ENCODE measurements around the gene CAV2. TPM values are rescaled to one million over a fixed set of nuclear protein-coding genes. Genes with fewer than 3 reads are reported as not detected.

CAV2 gene
- polyA plus RNA-seq, 1 of the 3 experiments (the other 2 are of a cell fraction): 182 TPM

- Histone ChIP-seq H3K4me1 (ENCODE audit: control insufficient read depth in 1 of 2, insufficient read depth in 2 of 2, low read depth in 1 of 2, low read length in 1 of 2) (peaks cover 0 to 25% of the 10 kb centered on the region in 2 experiments; a peak in 2 of 4 replicates), H2AFZ (ENCODE audit: low read depth) (no peak overlapping the region), H3K27ac (ENCODE audit: low read depth in 2 of 2, low read length in 1 of 2) (no peak overlapping the region), H4K20me1 (ENCODE audit: insufficient read depth) (no peaks in the 10 kb centered on the region), H3K4me2 (no peak overlapping the region), H3K9me2 (no peaks in the 10 kb centered on the region), H3F3A (replicated peaks; ENCODE audit: insufficient read depth) (peaks cover 14% of the 10 kb centered on the region), H3K79me2 (ENCODE audit: insufficient read depth) (no peaks in the 10 kb centered on the region), H3K9me3 (no peaks in the 10 kb centered on the region), H3K36me3 (replicated peaks in 1 of 2; ENCODE audit: control insufficient read depth in 1 of 2, insufficient read depth in 2 of 2, low read length in 1 of 2) (no peaks in the 10 kb centered on the region), H3K9ac (no peak overlapping the region), H3K27me3 (ENCODE audit: insufficient read depth) (no peaks in the 10 kb centered on the region), H3K4me3 (ENCODE audit: low read depth in 2 of 2, low read length in 1 of 2) (no peak overlapping the region)
- CTCF ChIA-PET: interaction anchor here (1.1 kb wide), 1 partner anchor 11 kb away, joined by 3 read pairs; no protein-coding TSS in a partner anchor
- 28% methylated on average over 2 of the region's 2 CpGs for WGBS (ENCODE audit: low lambda C conversion rate)
- no peak for DNase-seq
- no peak for TF ChIP-seq GABPA (IDR thresholded peaks at IDR 0.05; ENCODE audit: low read depth)
- TF ChIP-seq USF2 (IDR thresholded peaks at IDR 0.05; ENCODE audit: borderline replicate concordance, low read depth, low read length): no peak
- no peak for TF ChIP-seq SMC3 (IDR thresholded peaks at IDR 0.05; ENCODE audit: low read depth, low read length)
- TF ChIP-seq USF1 (IDR thresholded peaks at IDR 0.05; ENCODE audit: borderline replicate concordance, low read depth): no peak
- no peak for TF ChIP-seq TEAD4 (IDR thresholded peaks at IDR 0.05; ENCODE audit: borderline replicate concordance, insufficient read depth)
- no peak for TF ChIP-seq REST (IDR thresholded peaks at IDR 0.05; ENCODE audit: low read depth, low read length)
- TF ChIP-seq RXRA (IDR thresholded peaks at IDR 0.05; ENCODE audit: borderline replicate concordance, low read depth): no peak
- no peak for TF ChIP-seq NRF1 (IDR thresholded peaks at IDR 0.05; ENCODE audit: low read depth, low read length)
- no peak for TF ChIP-seq CTCF (IDR thresholded peaks at IDR 0.05)
- no peak for TF ChIP-seq SIN3A (IDR thresholded peaks at IDR 0.05; ENCODE audit: borderline replicate concordance, low read depth, low read length)
- no peak for TF ChIP-seq JUND (IDR thresholded peaks at IDR 0.05)
- no peak for TF ChIP-seq FOSL2 (IDR thresholded peaks at IDR 0.05; ENCODE audit: borderline replicate concordance, low read depth)
- TF ChIP-seq RFX5 (IDR thresholded peaks at IDR 0.05; ENCODE audit: low read length): no peak
- no peak for TF ChIP-seq EZH2phosphoT487 (IDR thresholded peaks at IDR 0.05; ENCODE audit: borderline replicate concordance, low read depth)
- POLR2A ChIA-PET: no interaction called here
These were observed 9.2 kb upstream of the CAV2 start for GRCh38 chr7:116490351-116490750.

Measured in SK-N-SH (cell line).